IMR-90 (cell line): ENCODE measurements around the gene DPYD. TPM values are rescaled to one million over a fixed set of nuclear protein-coding genes. Genes with fewer than 3 reads are reported as not detected.

Experiments
- ATAC-seq: fragments of 200-7000 bp; cut with Tn5 transposase; 2 replicates; pipeline ENCODE4 v1.9.1; 2020; ENCODE audit warnings: low read depth, mild to moderate bottlenecking, moderate library complexity
- BruUV-seq: library from RNA; stranded (reverse); fragments of 400-500 nt; replicated peaks from 2 replicates; lab custom pipeline; 2021; lab: Mats Ljungman, UMichigan
- CTCF ChIA-PET: fragments of 300-600 bp; formaldehyde crosslinking; extraction: SDS; loops from one replicate; lab custom pipeline; 2021; ENCODE audit warnings: antibody characterized with exemption; lab: Yijun Ruan, JAX
- POLR2A ChIA-PET: fragments of 300-600 bp; sonication (Branson Sonifier 250); formaldehyde crosslinking; loops from one replicate; lab custom pipeline; 2022; ENCODE audit warnings: antibody characterized with exemption; ENCODE audit not compliant: unreplicated experiment; lab: Charles Lee
- DNase-seq: peaks from one replicate; pipeline ENCODE4 v3.0.0; 2013
- H2AFZ ChIP-seq: replicated peaks from 2 replicates; pipeline ENCODE3; 2013; ENCODE audit warnings: low read length, mild to moderate bottlenecking; ENCODE audit not compliant: poor library complexity
- H2AK5ac ChIP-seq: 2 replicates; pipeline ENCODE4 v1.6.1; 2013; ENCODE audit warnings: low read depth, low read length, inconsistent platforms
- H2AK9ac ChIP-seq: replicated peaks from 2 replicates; pipeline ENCODE3; 2013; ENCODE audit warnings: mild to moderate bottlenecking, low read depth, low read length, moderate library complexity; ENCODE audit not compliant: poor library complexity
- H2BK120ac ChIP-seq: 2 replicates; pipeline ENCODE4 v1.6.1; 2013; ENCODE audit warnings: low read depth, low read length, inconsistent platforms
- H2BK15ac ChIP-seq: 3 replicates; pipeline ENCODE4 v1.6.1; 2013; ENCODE audit warnings: low read depth, low read length, inconsistent platforms
- H2BK20ac ChIP-seq: 2 replicates; pipeline ENCODE4 v1.6.1; 2013; ENCODE audit warnings: low read depth, mild to moderate bottlenecking, inconsistent platforms, low read length, moderate library complexity
- H2BK5ac ChIP-seq: 2 replicates; pipeline ENCODE4 v1.6.1; 2013; ENCODE audit warnings: mild to moderate bottlenecking, low read depth, low read length, inconsistent platforms; ENCODE audit not compliant: poor library complexity, severe bottlenecking
- H3K14ac ChIP-seq: replicated peaks from 2 replicates; pipeline ENCODE4 v1.6.1; 2013; ENCODE audit warnings: low read depth, low read length, inconsistent platforms
- H3K18ac ChIP-seq: 2 replicates; pipeline ENCODE4 v1.6.1; 2013; ENCODE audit warnings: low read depth, low read length, control low read depth
- H3K23ac ChIP-seq: 2 replicates; pipeline ENCODE4 v1.6.1; 2013; ENCODE audit warnings: low read depth, low read length, inconsistent platforms
- H3K27ac ChIP-seq: 2 replicates; pipeline ENCODE4 v1.5.1; 2013; ENCODE audit warnings: mild to moderate bottlenecking, control low read depth, low read length; ENCODE audit not compliant: insufficient read depth
- H3K27me3 ChIP-seq: 2 replicates; pipeline ENCODE4 v1.6.1; 2013; ENCODE audit warnings: low read length; ENCODE audit not compliant: control insufficient read depth, insufficient read depth
- H3K36me3 ChIP-seq: 2 replicates; pipeline ENCODE4 v1.6.1; 2013; ENCODE audit warnings: low read length, mixed read lengths; ENCODE audit not compliant: control insufficient read depth, insufficient read depth
- H3K4ac ChIP-seq: 2 replicates; pipeline ENCODE4 v1.6.1; 2013; ENCODE audit warnings: low read depth, low read length, inconsistent platforms
- H3K4me1 ChIP-seq: 2 replicates; pipeline ENCODE4 v1.6.1; 2013; ENCODE audit warnings: low read length, mixed read lengths; ENCODE audit not compliant: control insufficient read depth, insufficient read depth
- H3K4me2 ChIP-seq: 2 replicates; pipeline ENCODE4 v1.6.1; 2013; ENCODE audit warnings: low read depth, mild to moderate bottlenecking, control low read depth, low read length, moderate library complexity
- H3K4me3 ChIP-seq: 2 replicates; pipeline ENCODE4 v1.5.1; 2013; ENCODE audit warnings: low read depth, mild to moderate bottlenecking, control low read depth, low read length, moderate library complexity; ENCODE audit not compliant: insufficient read depth
- H3K56ac ChIP-seq: 2 replicates; pipeline ENCODE4 v1.6.1; 2013; ENCODE audit warnings: low read length, inconsistent platforms; ENCODE audit not compliant: insufficient read depth; ENCODE audit errors: extremely low read depth
- H3K79me1 ChIP-seq, 2 experiments: 2 replicates each; pipeline ENCODE4 v1.6.1; 2013; ENCODE audit warnings: low read length in 2 of 2, inconsistent platforms in 1 of 2, low read depth in 1 of 2
- H3K9ac ChIP-seq: 2 replicates; pipeline ENCODE4 v1.6.1; 2013; ENCODE audit warnings: low read depth, low read length, control low read depth
- H3K9me1 ChIP-seq: 2 replicates; pipeline ENCODE4 v1.6.1; 2013; ENCODE audit warnings: low read length, inconsistent platforms; ENCODE audit not compliant: insufficient read depth
- H3K9me3 ChIP-seq: 2 replicates; pipeline ENCODE4 v1.6.1; 2013; ENCODE audit warnings: low read length; ENCODE audit not compliant: control insufficient read depth, insufficient read depth
- H4K20me1 ChIP-seq: 2 replicates; pipeline ENCODE4 v1.6.1; 2013; ENCODE audit warnings: low read length, inconsistent platforms; ENCODE audit not compliant: insufficient read depth
- H4K5ac ChIP-seq: 2 replicates; pipeline ENCODE4 v1.6.1; 2013; ENCODE audit warnings: mild to moderate bottlenecking, low read depth, low read length, control low read depth
- H4K8ac ChIP-seq, 2 experiments: 2 replicates each; pipeline ENCODE4 v1.6.1; 2013; ENCODE audit warnings: low read depth in 2 of 2, low read length in 2 of 2, control low read depth in 1 of 2, inconsistent platforms in 1 of 2
- H4K91ac ChIP-seq: 2 replicates; pipeline ENCODE4 v1.6.1; 2013; ENCODE audit warnings: low read depth, low read length, inconsistent platforms; ENCODE audit not compliant: insufficient read depth
- BHLHE40 ChIP-seq: fragments of 150-350 bp; IDR thresholded peaks from 2 replicates; pipeline ENCODE4 v1.6.1; 2016; ENCODE audit warnings: mild to moderate bottlenecking, low read depth, low read length
- WGBS, 2 experiments: methylation state at CpG; one replicate each; pipeline versions ENCODE4 v1.1.5 to v1.1.7; 2013; ENCODE audit warnings: missing lambda C conversion rate in 2 of 2; ENCODE audit not compliant: insufficient read length in 1 of 2; ENCODE audit errors: extremely low coverage in 2 of 2; 5-methylcytosine and 5-hydroxymethylcytosine counted together
- dilution Hi-C: fragments of 300-500 bp; cut with HindIII; formaldehyde crosslinking; loops from one replicate; pipeline ENCODE4 v1.14.3; 2018; ENCODE audit warnings: low sequenced_read_pairs; ENCODE audit not compliant: unreplicated experiment
- in situ Hi-C: fragments of 300-500 bp; cut with MboI; formaldehyde crosslinking; loops from 3 replicates; pipeline ENCODE4 v1.14.3; 2019; ENCODE audit warnings: low sequenced_read_pairs, inconsistent platforms, mixed read lengths
- intact Hi-C: fragments of 100-400 bp; cut with micrococcal nuclease; formaldehyde crosslinking; loops from 2 replicates; pipeline ENCODE4 v1.10.0; 2022
- polyA plus RNA-seq, 3 experiments: library from polyadenylated mRNA; depleted of rRNA; stranded (reverse); fragments of >200 nt; gene quantifications; 2 replicates each; pipeline ENCODE4 v1.2.3, GENCODE V29; 2012; ENCODE audit warnings: low replicate concordance in 1 of 3
- total RNA-seq: library from RNA; depleted of rRNA; stranded (reverse); fragments of >200 nt; gene quantifications from 2 replicates; pipeline ENCODE4 v1.2.3, GENCODE V29; 2012

The DPYD gene
- total and polyA plus RNA-seq, 2 of the 4 experiments (the other 2 are of a cell fraction), result 9.3 to 47.3 TPM

DNA sequence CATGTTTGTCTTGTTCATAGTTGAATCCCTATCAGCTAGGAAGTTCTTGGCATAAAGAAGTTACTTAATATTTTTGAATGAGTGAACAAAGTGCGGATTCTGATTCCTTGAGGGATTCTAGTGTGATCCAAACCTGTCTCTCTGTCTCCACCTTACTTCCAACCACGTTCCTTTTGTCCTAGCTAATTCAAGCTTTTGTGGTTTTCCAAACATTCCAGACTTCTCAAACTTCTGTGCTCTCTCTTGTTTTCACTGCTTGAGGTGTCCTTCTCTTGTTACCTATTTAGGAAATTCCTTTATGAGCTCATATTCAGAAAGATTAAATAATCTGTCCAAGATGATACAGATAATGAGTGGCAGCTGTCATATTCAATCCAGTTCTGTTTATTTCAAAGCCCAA, 846.1 kb downstream of the DPYD start:
- Histone ChIP-seq H3K56ac (no peak overlapping the region), H3K79me1 (no peaks in the 10 kb centered on the region), H4K5ac (no peak overlapping the region), H3K36me3 (no peaks in the 10 kb centered on the region), H2AK9ac (no peak overlapping the region), H2BK15ac (no peak overlapping the region), H2AFZ (no peak overlapping the region), H4K20me1 (no peaks in the 10 kb centered on the region), H3K4me2 (no peak overlapping the region), H3K23ac (no peak overlapping the region), H4K91ac (no peak overlapping the region), H3K14ac (no peak overlapping the region), H3K4ac (no peak overlapping the region), H3K4me1 (peaks cover 5% of the 10 kb centered on the region), H2BK20ac (no peak overlapping the region), H3K9ac (no peak overlapping the region), H4K8ac (no peak overlapping the region), H3K9me3 (no peaks in the 10 kb centered on the region), H3K9me1 (peaks cover 3% of the 10 kb centered on the region; the same call in 1 of the 2 replicates), H3K27ac (no peak overlapping the region), H2BK120ac (no peak overlapping the region), H3K18ac (no peak overlapping the region), H2AK5ac (no peak overlapping the region), H2BK5ac (no peak overlapping the region), H3K4me3 (no peak overlapping the region), H3K27me3 (no peaks in the 10 kb centered on the region)
- intact Hi-C loops, result no loop called here
- ChIA-PET CTCF (no interaction called here), POLR2A (no interaction called here)
- in situ Hi-C loops, result no loop called here
- ATAC-seq, result no peak
- no CpG with 5 or more reads among the region's 2 CpGs for WGBS, 2 experiments
- dilution Hi-C loops, result no loop called here
- DNase-seq, result no peak
- no peak for TF ChIP-seq BHLHE40
- BruUV-seq, result no TSS peak
